CD14-positive monocyte (primary cell): ENCODE data around the gene SLC35A4. TPM values are rescaled to one million over a fixed set of nuclear protein-coding genes. Genes with fewer than 3 reads are reported as not detected.

Experiments used
- DNase-seq, 3 donors: peaks; one replicate each; pipeline ENCODE4 v3.0.0-alpha.2; 2011 to 2022
- H2AFZ ChIP-seq: 2 replicates; pipeline ENCODE4 v1.6.0; 2012; ENCODE audit warnings: mild to moderate bottlenecking, low read depth, low read length, inconsistent platforms; ENCODE audit not compliant: insufficient read depth, poor library complexity, severe bottlenecking
- H3K27ac ChIP-seq, 2 donors: 1 replicate in 1 of 2; 2 replicates in 1 of 2; pipeline ENCODE4 v1.5.1; 2012 to 2013; ENCODE audit warnings: low read length in 2 of 2, control low read depth in 1 of 2, inconsistent platforms in 1 of 2, low read depth in 1 of 2, mild to moderate bottlenecking in 1 of 2
- H3K27me3 ChIP-seq, 2 donors: one replicate each; pipeline versions ENCODE4 v1.6.0 to v1.6.1; 2011 to 2013; ENCODE audit warnings: low read length in 2 of 2; ENCODE audit not compliant: control insufficient read depth in 2 of 2, insufficient read depth in 2 of 2
- H3K36me3 ChIP-seq, 2 donors: replicated peaks in 1 of 2; 1 replicate in 1 of 2; 2 replicates in 1 of 2; pipeline versions ENCODE4 v1.5.1 to v1.6.1; 2012 to 2013; ENCODE audit warnings: low read length in 2 of 2, control low read depth in 1 of 2, inconsistent platforms in 1 of 2, mild to moderate bottlenecking in 1 of 2; ENCODE audit not compliant: insufficient read depth in 2 of 2, control insufficient read depth in 1 of 2
- H3K4me1 ChIP-seq, 2 donors: 1 replicate in 1 of 2; 2 replicates in 1 of 2; pipeline versions ENCODE4 v1.5.1 to v1.6.1; 2012 to 2013; ENCODE audit warnings: low read length in 2 of 2, control low read depth in 1 of 2, inconsistent platforms in 1 of 2, mild to moderate bottlenecking in 1 of 2, moderate library complexity in 1 of 2; ENCODE audit not compliant: insufficient read depth in 2 of 2, control insufficient read depth in 1 of 2
- H3K4me2 ChIP-seq: replicated peaks from 2 replicates; pipeline ENCODE3; 2012; ENCODE audit warnings: low read length, moderate library complexity, mild to moderate bottlenecking; ENCODE audit not compliant: poor library complexity, severe bottlenecking; ENCODE audit errors: extremely low read depth
- H3K4me3 ChIP-seq, 3 experiments: fragments of 200-600 bp in 1 of 3; sonication (generic) in 1 of 3; replicated peaks in 1 of 3; 1 replicate in 2 of 3; 2 replicates in 1 of 3; pipeline ENCODE4 v1.5.1; 2011 to 2013; ENCODE audit warnings: low read length in 3 of 3, mild to moderate bottlenecking in 3 of 3, control low read depth in 2 of 3, low read depth in 2 of 3, inconsistent platforms in 1 of 3, moderate library complexity in 1 of 3
- H3K79me2 ChIP-seq: 2 replicates; pipeline ENCODE4 v1.6.0; 2012; ENCODE audit warnings: mild to moderate bottlenecking, control low read depth, inconsistent platforms, low read length, moderate library complexity; ENCODE audit not compliant: insufficient read depth
- H3K9ac ChIP-seq: 2 replicates; pipeline ENCODE4 v1.6.0; 2017; ENCODE audit warnings: low read length, mild to moderate bottlenecking; ENCODE audit not compliant: insufficient read depth, poor library complexity, severe bottlenecking
- H3K9me3 ChIP-seq, 2 donors: replicated peaks in 1 of 2; 1 replicate in 1 of 2; 2 replicates in 1 of 2; pipeline versions ENCODE4 v1.5.1 to v1.6.1; 2012 to 2013; ENCODE audit warnings: low read length in 2 of 2, control low read depth in 1 of 2; ENCODE audit not compliant: control insufficient read depth in 1 of 2, insufficient read depth in 1 of 2
- H4K20me1 ChIP-seq: 2 replicates; pipeline ENCODE4 v1.6.0; 2012; ENCODE audit warnings: mild to moderate bottlenecking, low read length, control low read depth, moderate library complexity; ENCODE audit not compliant: insufficient read depth
- H3K27ac Mint-ChIP-seq, 7 donors: one replicate each; pipeline ENCODE4 v1.8.0; 2020; ENCODE audit warnings: mild to moderate bottlenecking in 7 of 7, mixed read lengths in 7 of 7, moderate library complexity in 6 of 7, inconsistent platforms in 2 of 7
- H3K27me3 Mint-ChIP-seq, 3 donors: one replicate each; pipeline ENCODE4 v1.8.0; 2021 to 2022; ENCODE audit warnings: low read depth in 3 of 3, mild to moderate bottlenecking in 3 of 3, mixed read lengths in 3 of 3, moderate library complexity in 3 of 3, inconsistent platforms in 1 of 3
- H3K36me3 Mint-ChIP-seq, 2 donors: one replicate each; pipeline ENCODE4 v1.8.0; 2020; ENCODE audit warnings: mixed read lengths in 2 of 2, inconsistent platforms in 1 of 2, mild to moderate bottlenecking in 1 of 2
- H3K4me1 Mint-ChIP-seq: one replicate; pipeline ENCODE4 v1.8.0; 2020; ENCODE audit warnings: mild to moderate bottlenecking, mixed read lengths
- H3K4me3 Mint-ChIP-seq, 2 donors: one replicate each; pipeline ENCODE4 v1.8.0; 2020; ENCODE audit warnings: mild to moderate bottlenecking in 2 of 2, mixed read lengths in 2 of 2, moderate library complexity in 1 of 2
- H3K9me3 Mint-ChIP-seq, 7 donors: one replicate each; pipeline ENCODE4 v1.8.0; 2020 to 2022; ENCODE audit warnings: mixed read lengths in 7 of 7, mild to moderate bottlenecking in 6 of 7, moderate library complexity in 6 of 7, inconsistent platforms in 2 of 7
- CTCF ChIP-seq: fragments of 200-600 bp; IDR thresholded peaks from one replicate; pipeline ENCODE4 v1.8.0; 2022; ENCODE audit warnings: antibody characterized with exemption, mild to moderate bottlenecking
- WGBS: methylation state at CpG from one replicate; pipeline ENCODE4 v1.1.5; 2013; ENCODE audit warnings: missing lambda C conversion rate; ENCODE audit not compliant: insufficient coverage; 5-methylcytosine and 5-hydroxymethylcytosine counted together
- intact Hi-C, 2 donors: fragments of 100-400 bp; cut with micrococcal nuclease; formaldehyde crosslinking; loops; one replicate each; pipeline versions ENCODE4 v1.15.0 to v1.15.1; 2023
- polyA plus RNA-seq, 3 donors: library from polyadenylated mRNA; depleted of rRNA in 1 of 3; unstranded in 2 of 3; stranded (reverse) in 1 of 3; fragments of 300-500 nt in 2 of 3; fragments of >200 nt in 1 of 3; fragmentation: Illumina TruSeq in 2 of 3; gene quantifications; 1 replicate in 2 of 3; 2 replicates in 1 of 3; pipeline ENCODE4 v1.2.3, GENCODE V29; 2012 to 2021

Gene SLC35A4
- polyA plus RNA-seq, 3 donors: 44.0 to 67.1 (median 58.8) TPM

- H3K9me3 ChIP-seq: no peaks in the 10 kb centered on the region
- peaks cover 72 to 98% of the 10 kb centered on the region in 2 donors for H3K36me3 ChIP-seq
- H3K4me2 ChIP-seq: no peak overlapping the region
- no peak overlapping the region for H3K9ac ChIP-seq
- no peak overlapping the region for H3K27ac ChIP-seq
- H2AFZ ChIP-seq: no peak overlapping the region
- Mint-ChIP-seq H3K36me3 (peaks cover 78 to 96% of the 10 kb centered on the region in 2 donors), H3K27me3 (no peaks in the 10 kb centered on the region), H3K4me3 (no peak overlapping the region), H3K27ac (no peak overlapping the region), H3K4me1 (no peaks in the 10 kb centered on the region), H3K9me3 (peaks cover 0 to 2% (median 0%) of the 10 kb centered on the region in 7 donors)
- no peaks in the 10 kb centered on the region for H3K4me1 ChIP-seq
- no peaks in the 10 kb centered on the region for H3K27me3 ChIP-seq
- H3K79me2 ChIP-seq: no peaks in the 10 kb centered on the region
- no peak for TF ChIP-seq CTCF
- intact Hi-C loops: loop anchor here in 1 of 2 donors (10.0 kb wide), 1 partner anchor 135 kb away; the partner anchor contains the start of gene ANKHD1
- H3K4me3 ChIP-seq: no peak overlapping the region
- DNase-seq: no peak
- WGBS: no CpG with 5 or more reads among the region's 1 CpG
- H4K20me1 ChIP-seq: peaks cover 24% of the 10 kb centered on the region
Observed at GRCh38 chr5:140540227-140540626, 24.4 kb upstream of the SLC35A4 start.

- no peak for TF ChIP-seq CTCF
- Histone ChIP-seq H3K4me2 (no peak overlapping the region), H3K4me3 (no peak overlapping the region), H3K4me1 (peaks cover 14 to 22% of the 10 kb centered on the region in 2 donors), H4K20me1 (peaks cover 5% of the 10 kb centered on the region), H3K9me3 (no peaks in the 10 kb centered on the region), H3K27me3 (no peaks in the 10 kb centered on the region), H3K36me3 (peaks cover 49 to 71% of the 10 kb centered on the region in 2 donors), H3K9ac (no peak overlapping the region), H3K27ac (no peak overlapping the region), H2AFZ (no peak overlapping the region), H3K79me2 (peaks cover 1% of the 10 kb centered on the region)
- no peak for DNase-seq
- Mint-ChIP-seq H3K36me3 (peaks cover 61 to 77% of the 10 kb centered on the region in 2 donors), H3K4me1 (peaks cover 14% of the 10 kb centered on the region), H3K27ac (no peak overlapping the region), H3K9me3 (peaks cover 0 to 2% (median 0%) of the 10 kb centered on the region in 7 donors), H3K27me3 (no peaks in the 10 kb centered on the region), H3K4me3 (no peak overlapping the region)
- WGBS: 95% methylated on average over 3 of the region's 5 CpGs
- intact Hi-C loops: loop anchor here in 1 of 2 donors (10.0 kb wide), 1 partner anchor 138 kb away; the partner anchor contains the start of gene ANKHD1
Observed at GRCh38 chr5:140542972-140543371, 21.7 kb upstream of the SLC35A4 start.
